NCI-H524 treated with DMSO at 0.1 percent for 48 hours (cell line): ENCODE results near the gene GUCA2B.

Source experiments
- DNase-seq: peaks from one replicate; lab custom pipeline; 2025; lab: John Stamatoyannopoulos, UW

GUCA2B gene

DNA sequence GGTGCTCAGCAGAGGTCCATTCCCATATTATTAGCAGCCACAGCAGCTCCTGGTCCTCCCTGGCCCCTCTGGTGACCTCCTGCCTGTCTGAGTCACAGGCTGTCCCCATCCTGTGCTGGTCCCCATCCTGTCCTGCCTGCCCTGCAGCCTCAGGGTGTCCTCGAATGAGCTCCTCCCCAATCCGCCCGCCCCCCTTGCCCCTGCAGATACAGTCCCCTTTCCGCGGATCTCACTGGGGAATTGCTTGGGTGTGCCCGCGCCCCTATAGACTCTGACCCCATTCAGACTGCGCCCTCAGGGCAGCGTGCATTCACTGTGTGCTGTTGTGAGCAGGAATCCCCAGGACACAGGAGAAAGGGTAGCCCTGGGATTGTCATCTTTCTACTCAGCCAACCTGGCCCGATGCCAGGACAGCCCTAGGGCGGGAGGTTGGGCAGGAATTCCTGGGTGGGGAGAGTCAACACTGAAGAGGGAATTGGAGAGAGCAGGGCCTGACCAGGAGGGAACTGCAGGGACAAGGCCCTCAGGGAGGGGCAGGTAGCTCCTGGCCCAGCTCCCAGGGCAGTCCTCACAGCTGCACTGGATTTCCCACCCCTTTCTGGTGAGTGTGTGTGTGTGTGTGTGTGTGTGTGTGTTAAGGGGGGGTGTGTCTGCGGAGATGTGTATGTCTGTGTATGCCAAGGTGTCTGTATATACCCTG, 12.5 kb downstream of the GUCA2B start:
- DNase-seq = no peak

DNA sequence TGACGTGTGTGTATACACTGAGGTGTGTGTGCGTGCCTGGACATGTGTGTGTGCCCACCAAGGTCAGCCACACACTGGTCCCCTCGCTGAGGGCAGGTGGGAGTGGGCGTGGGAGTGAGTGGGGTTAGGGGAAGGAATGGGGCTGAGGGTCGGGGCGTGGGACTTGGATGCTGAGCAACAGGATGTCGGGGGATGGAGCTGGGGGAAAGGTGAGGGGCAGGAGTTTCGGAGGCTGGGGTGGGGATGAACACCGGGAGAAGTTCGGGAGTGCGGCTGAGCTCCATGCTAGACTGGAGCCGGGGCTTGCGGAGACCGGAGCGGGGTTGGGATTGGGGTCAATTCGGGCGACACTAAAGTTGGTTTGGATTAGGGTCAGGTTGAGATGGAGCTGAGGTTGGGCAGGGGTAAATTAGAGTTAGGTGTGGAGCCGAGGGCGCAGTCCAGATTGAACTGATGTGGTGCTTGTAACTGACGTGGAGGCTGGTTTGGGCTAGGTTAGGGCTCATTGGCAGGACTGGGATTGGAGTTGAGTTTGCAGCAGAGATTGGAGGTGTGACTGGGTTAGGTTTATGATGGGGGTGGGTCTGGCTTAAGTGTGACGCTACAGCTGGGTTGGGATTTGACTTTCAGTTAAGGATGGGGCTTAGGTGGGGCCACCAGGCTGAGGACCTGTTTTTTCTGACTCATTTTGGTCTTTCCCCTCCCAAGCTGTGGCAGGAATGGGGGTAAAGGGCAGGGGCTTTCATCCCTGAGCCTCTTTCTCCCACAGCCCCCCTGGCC, 14.6 kb downstream of the GUCA2B start:
- no peak for DNase-seq

DNA sequence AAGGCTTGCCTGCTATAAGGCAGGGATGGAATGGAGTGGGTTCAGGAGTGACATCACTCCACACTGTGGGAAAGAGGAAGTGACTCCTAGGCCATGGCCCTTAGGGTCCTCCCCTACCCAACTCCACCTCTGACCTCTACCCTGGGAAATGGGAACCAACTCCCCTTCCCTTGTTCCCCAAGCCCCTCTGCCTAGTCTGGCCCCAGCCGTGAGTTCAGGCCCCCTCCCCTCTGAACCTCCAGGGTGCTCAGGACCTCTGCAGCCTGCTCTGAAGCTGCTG, 15.1 kb downstream of the GUCA2B start:
- no peak for DNase-seq

DNA sequence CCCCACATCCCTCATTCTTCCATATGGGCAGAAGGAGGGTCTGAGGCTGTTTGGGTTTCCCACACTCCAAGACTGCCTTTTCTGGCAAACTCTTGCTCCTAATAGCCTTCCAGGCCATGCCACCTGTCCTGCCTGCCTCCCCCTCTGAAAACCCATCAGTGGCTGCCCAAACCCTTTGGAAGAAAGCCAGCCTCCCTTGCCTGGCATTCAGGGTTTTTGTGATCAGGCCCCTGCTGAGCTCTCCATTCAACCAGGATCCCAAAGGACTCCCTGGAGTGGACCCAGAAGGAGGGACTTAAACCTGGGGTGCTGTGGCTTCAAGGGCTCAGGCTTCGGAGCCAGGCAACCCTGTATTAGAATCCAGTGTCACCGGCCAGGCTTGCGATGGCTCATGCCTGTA, 15.6 kb downstream of the GUCA2B start:
- DNase-seq = no peak

DNA sequence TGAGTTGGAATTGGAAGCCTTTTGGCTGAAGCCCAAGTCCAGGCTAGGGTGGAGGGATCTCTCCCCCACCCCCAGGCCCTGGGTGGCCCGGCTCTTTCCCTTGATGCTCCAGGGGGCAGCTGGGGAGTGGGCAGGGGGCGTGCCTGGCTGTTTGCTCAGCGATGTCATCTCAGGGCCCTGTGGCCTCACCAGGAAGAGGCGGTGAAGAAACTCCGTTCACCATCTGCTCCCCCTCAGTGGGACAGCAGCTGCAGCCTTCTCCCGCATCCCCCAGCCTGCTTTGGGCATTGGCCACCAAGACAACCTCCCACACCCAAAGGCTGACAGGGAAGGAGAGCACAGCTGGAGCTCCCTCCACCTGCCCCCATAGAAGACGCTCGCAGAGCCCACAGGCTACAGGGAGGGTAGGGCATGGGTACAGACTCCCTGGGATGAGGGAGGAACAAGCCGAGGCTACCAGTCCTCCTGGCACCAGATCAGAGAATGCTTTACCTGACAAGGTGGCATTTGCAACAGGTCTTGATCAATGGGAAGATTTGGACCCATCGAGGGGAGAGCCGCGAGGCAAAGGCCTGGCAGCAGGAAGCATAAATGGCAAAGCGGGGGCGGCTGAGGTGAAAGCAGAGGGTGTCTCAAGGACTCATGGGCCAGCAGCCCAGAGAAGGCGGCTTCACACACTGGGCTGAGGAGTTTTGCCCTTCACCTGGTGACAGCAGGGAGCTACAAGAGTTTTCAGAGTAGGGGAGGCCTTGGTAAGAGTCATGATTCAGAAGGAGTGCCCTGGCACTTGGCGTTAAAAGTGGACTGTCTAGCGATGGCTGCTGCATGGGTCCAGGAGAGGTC, 17.8 kb downstream of the GUCA2B start:
- peak; percentile 18 for DNase-seq

DNA sequence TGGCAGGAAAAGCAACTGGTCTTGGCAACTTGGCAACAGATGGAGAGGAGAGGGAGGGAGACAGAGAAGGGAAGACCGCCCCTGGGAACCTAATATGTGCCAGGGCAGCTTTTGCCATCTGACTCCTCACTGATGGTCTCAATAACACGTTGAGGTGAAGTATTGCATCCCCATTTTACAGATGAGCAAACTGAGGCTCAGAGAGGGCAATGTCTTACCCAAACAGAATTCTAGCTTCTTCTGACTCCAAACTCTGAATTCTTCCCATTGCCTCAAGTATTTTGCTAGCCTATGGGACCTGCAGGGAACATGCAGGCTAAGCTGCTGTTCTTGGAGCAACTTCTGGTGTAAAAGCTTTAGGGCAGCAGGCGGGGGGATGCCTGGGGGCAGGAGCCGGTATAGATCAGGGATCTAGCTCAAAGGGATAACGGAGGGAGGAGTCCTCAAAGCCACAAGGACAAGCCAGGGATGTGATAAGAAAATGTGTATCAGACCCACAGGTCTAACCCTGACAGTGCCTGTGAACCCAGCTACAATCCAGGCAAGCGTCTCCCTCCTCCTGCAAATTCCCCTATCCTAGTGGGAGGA, 18.6 kb downstream of the GUCA2B start:
- DNase-seq = no peak

DNA sequence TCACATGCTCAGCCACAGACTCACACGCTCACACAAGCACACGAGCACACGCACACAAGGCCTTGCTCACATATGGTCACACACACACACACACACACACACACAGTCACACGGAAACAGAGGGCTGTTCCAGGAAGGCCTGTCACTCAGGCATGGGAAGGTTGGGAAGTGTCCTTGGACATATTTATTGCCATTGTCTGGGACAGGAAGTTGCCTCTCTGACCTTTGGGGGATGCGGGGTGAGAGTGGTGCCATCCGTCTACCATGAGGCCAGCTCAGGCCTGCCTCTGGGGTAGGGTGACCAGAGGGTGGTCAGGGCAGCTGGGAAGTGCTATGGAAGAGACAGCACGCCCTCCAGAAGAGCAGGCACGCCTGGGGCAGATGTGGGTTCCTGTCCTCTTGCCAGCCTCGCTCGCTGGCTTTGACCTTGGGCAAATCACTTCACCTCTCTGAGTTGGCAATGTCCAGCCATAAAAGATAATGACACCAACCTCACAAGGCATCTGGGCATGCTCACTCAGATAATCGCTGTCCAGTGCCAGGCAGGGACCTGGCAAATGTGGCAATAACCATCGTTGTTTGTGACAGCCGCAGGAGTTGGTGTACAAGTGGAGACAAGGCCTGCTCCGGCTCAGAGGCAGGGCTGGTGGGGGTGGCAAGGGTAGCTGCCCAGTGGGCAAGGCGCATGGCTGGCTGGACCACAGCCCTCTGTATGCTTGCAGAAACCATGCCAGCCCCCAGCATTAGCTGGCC, 19.3 kb downstream of the GUCA2B start:
- DNase-seq = no peak

DNA sequence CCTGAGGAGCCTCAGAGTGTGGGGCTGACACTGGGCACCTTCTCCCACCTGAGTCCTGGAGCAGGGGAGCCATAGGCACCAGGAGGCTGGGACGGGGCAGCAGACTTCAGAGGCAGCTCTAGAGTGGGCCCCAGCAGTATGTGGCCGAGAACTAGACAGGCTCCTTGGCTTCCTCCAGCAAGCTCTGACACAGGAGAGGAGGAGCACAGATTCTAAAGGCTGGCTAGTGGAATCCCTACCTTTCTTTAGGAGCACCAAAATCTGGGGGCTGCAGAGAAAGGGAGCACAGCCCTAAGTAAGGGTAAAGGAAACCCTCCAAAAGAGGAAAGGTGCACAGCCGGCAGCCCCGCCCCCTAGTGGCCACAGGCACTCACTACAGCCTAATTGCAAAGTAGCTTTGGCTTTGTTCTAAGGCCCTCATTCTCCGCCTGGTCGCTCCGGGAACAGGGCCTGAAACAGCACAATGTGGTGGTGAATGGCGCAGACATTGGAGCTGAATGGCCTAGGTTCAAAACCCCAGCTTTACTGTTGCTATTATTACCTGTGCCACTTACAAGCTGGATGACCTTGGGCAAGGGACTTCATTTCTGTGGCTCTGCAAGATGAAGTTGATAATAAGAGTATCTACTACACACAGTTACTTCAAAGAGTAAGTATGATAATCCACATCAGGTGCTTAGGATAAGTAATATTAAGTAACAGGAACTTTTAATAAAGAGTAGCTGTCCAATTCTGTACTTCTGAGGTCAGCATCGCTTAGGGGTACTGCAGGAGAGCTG, 20.1 kb downstream of the GUCA2B start:
- no peak for DNase-seq

DNA sequence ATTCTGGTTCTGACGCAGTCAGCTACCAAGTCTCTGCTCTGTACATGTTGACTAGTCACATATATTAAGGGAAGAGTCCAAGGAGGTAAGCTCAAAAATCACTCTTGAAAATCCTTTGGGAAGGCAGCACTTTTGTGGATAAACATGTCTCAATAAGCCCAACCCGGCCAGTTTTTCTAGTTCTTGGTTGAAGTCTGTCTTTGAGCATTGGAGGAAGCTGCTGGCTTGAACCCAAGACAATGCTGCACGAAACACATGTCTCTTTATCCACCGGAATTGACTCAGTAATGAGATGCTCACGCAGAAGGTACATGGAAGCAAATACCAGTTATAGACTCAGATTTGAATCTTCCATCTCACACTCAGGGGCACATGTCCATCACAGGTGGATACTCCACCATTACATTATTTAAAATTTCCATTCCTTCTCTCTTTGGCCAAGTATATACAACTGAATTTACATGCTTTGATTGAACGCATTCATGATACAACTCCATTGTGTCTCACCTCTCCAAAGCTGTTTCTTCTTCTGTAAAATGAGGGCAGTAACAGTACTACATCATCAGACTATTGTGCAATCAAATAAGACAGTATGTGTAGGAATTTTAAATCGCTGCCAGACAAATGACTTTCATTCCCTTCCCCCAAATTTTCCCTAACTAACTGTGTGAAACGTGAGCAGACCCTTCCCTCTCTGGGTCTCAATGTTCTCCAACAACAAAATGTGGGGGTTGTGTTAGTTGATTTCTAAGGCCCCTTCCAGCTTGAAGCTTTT, 20.9 kb downstream of the GUCA2B start:
- DNase-seq = no peak

DNA sequence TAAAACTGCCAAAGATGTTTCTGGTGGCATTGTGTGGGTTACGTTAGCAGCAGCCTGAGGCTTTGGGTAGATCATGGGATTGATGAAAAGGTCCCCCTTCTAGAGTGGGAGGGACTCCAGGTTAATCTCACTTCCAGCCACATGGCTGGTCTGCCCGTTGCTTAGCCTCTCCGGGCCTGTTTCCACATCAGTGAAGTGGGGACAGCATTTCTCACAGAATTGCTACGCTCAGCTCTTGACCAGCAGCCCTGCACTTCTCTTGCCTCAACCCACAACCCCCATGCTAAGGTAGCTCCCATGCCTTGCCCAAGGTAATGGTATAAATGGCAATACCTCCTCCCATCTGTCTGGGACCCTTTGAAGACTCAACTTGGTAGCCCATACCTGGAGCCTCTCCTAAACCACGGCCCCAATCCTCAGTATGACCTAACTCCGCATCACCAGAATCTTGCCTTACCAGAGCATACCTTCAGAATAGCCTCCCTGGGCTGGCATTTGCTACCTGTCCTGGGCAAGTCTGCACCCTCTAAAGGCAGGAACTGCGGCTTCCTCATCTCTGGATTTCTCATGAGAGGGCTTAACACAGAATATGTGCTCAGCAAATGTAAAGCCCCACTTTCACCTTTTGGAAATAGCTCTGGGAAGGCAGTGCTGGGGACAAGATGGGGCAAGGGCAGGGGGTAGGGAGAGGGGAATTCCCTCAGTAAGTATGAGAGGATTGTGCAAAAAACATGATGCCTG, 22.3 kb downstream of the GUCA2B start:
- DNase-seq = no peak

DNA sequence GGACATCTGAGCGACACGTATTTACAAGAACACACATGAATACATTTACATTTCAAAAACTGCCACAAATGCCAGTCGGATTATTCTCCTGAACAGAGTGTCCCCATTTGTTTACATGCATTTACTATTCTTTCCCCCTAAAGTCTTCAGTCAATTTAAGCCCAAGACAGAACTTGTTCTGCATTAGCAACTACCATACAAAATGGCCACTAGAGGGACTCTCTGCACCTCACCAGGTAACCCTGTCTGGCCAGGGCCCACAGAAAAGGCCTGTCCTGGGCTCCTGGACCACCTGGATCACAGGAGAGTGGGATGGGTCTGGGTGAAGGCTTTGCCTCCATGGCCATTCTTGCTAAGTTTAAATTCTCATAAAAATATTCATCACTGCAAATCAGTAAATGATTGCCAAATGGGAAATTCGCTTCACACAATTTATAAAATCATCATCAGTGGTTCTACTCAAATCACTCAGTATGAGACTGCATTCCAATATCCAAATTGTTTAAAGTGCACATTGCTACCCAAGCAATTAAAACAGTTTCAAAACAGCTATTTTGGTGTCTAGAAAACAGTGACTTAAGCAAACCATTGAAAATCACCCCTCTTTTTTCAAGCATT, 23.8 kb downstream of the GUCA2B start:
- no peak for DNase-seq

DNA sequence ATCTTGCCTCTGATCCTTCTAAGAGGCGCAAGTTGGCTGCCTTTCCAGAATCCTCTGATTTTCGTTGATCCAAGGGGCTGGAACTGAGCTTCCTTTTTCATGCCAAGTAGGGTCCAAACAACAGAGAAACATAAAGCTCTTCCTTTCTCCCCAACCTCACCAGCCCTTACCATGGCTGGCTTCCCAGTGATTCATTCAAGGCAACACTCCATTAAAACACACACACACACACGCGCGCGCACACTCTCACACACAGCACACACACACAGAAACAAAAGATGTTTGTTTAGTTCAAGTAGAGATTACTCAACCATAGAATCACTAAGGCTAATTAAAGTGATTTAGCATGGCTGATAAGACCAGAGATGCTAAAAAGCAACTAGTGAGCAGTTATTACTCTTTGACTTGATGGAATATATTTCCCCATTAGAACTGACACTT, 24.4 kb downstream of the GUCA2B start:
- DNase-seq = no peak

DNA sequence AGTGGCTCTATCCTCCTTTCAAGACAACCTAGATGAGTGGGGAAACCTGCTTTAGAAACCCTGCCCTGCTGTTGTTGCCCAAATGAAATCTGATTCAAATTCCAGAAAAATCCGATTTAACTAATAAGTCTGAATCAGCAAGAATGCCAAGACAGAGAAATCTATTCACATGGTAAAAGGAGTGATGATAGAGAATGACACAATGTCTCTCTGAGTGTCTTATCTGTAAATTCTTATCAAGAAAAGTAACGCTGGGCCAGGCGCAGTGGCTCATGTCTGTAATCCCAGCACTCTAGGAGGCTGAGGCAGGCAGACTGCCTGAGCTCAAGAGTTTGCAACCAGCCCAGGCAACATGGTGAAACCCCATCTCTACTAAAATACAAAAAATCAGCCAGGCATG, 25.0 kb downstream of the GUCA2B start:
- no peak for DNase-seq

DNA sequence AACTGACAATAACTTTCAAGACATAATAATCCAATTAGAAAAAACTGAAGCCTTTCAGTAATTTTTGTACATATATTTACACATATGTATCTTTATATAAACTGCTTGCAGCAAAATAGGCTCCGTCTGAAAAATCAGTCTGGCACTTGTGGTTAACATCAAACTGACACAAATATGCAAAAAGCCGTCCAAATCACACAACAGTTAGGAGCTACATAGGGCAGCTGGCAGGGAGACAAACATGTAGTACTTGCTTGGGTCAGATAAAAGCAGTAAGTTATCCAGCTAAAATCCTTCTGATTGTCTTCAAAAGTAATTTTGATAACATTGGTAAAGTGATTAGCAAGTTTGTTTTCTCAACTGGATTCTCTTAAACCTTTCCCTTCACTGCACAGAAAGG, 26.1 kb downstream of the GUCA2B start:
- no peak for DNase-seq

DNA sequence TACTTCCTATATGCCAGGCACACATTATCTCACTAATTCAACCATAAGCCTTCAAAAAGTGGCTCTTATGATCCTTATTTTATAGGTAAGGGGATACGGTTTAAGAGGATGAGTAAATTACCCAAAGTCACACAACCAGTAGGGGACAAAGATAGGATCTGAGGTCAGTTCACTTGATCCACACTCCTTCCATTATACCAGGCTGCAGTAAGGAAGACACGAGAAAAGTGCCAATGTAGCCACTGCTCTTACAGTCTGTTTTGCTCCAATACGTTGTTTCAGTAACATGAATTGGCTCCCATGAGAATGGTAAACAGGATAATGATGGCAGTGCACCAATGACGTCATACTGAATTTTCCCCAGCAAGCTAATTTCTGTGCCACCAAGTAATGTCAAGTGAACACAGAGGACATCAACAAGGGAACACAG, 26.7 kb downstream of the GUCA2B start:
- DNase-seq = no peak

DNA sequence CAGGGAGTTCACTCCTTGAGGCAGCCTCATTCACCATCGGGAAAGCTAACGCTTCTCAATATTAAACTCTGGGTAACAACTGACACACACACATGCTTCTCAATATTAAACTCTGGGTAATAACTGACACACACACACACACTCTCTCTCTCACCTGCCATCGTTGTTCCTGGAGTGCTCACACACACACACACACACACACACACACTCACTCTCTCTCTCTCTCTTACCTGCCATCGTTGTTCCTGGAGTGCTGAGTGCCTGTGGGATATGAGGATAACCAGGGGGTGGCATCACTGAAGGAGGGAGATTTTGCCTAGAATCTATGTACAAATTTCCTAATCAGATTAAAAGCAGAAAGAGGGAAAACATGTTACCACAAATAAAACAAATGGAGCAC, 28.5 kb downstream of the GUCA2B start:
- no peak for DNase-seq

DNA sequence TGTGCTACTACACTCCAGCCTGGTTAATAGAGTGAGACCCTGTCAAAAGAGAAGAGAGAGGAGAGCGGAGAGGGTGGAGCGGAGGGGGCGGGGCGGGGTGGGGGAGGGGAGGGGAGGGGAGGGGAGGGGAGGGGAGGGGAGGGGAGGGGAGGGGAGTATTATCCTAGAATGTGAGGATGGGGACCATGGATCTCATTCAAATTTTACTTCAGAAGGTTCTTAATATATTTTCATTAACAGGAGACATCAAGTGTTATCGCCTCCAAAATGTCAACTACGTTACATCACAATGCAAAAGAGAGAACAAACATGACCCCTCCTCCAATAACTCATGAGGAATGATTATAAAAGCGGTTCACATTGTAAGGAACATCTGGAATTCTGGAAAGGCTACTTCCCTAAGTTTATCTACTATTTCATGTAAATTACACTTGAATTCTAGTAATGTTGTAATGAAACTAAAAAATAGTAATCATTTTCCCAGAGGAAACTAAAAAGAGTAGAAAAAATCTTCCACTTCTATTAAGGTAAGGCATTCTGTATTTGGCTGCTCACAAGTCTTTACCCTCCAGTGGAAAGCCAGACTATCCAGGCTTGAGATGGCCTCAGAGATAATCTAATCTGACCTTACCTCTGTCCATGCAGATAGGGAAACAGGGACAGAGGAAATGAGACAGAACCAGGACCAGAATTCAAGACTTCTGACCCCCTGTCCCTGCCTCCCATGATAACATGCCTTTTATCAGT, 30.2 kb downstream of the GUCA2B start:
- DNase-seq = no peak

DNA sequence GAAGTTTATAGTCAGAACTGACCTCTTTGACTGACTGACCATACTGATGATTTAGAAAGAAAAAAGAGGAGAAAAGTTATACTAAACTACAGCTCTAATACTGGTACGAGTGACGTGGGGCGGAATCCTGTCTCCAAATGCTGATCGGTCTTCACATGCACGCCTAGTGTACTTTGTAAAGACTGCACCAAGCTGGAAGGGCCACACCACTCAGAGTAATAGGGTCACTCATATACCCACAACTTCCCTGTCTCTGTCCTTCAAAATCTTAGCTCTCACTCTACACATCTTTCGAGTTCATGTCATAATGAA, 30.7 kb downstream of the GUCA2B start:
- DNase-seq = no peak

DNA sequence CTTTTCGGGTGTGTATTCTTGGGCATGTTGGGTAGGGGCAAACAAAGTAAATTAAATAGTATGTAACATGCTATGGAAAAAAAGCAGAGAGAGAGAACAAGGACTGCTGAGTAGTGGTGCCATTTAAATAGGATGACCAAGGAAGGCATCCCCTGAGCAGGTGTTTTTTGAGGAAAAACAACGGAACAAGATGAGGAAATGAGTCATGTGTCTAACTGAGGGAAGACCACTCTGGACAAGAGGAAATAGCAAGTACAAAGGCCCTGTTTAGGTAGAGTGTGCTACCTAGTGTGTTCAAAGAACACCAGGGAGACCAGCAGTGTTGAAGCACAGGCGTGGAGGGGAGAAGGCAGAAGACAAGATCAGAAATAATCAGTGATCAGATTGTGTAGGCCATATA, 31.4 kb downstream of the GUCA2B start:
- DNase-seq = no peak
